SJSA1 (cell line): ENCODE results near the gene ENKD1. TPM values are rescaled to one million over a fixed set of nuclear protein-coding genes. Genes with fewer than 3 reads are reported as not detected.

Source experiments
- DNase-seq, 2 experiments: peaks; one replicate each; pipeline ENCODE4 v3.0.0-alpha.2; 2015 to 2020; ENCODE audit warnings: low spot score in 2 of 2, low read depth in 1 of 2
- H3K27ac ChIP-seq: fragments of 250-450 bp; sonication (Bioruptor Pico); 2 replicates; pipeline ENCODE4 v1.5.1; 2020; ENCODE audit warnings: mild to moderate bottlenecking, moderate library complexity
- H3K27me3 ChIP-seq: fragments of 250-450 bp; sonication (Bioruptor Pico); replicated peaks from 2 replicates; pipeline ENCODE4 v1.5.1; 2020; ENCODE audit warnings: mild to moderate bottlenecking, moderate library complexity
- H3K36me3 ChIP-seq: fragments of 250-450 bp; sonication (Bioruptor Pico); 2 replicates; pipeline ENCODE4 v1.5.1; 2020; ENCODE audit warnings: mild to moderate bottlenecking
- H3K4me1 ChIP-seq: fragments of 250-450 bp; sonication (Bioruptor Pico); replicated peaks from 2 replicates; pipeline ENCODE4 v1.6.1; 2021; ENCODE audit warnings: mild to moderate bottlenecking
- H3K4me3 ChIP-seq: fragments of 250-450 bp; sonication (Bioruptor Pico); 2 replicates; pipeline ENCODE4 v1.5.1; 2020; ENCODE audit warnings: mild to moderate bottlenecking
- H3K9me3 ChIP-seq: fragments of 250-450 bp; sonication (Bioruptor Pico); replicated peaks from 2 replicates; pipeline ENCODE4 v1.5.1; 2020; ENCODE audit warnings: mild to moderate bottlenecking
- total RNA-seq: library from RNA; depleted of rRNA; stranded (reverse); fragments of >200 nt; shearing (Covaris generic); gene quantifications from 2 replicates; pipeline ENCODE4 v1.2.3, GENCODE V29; 2014

ENKD1 gene
- total RNA-seq, 1 experiment from 2014 or later: 5.1 TPM

DNA sequence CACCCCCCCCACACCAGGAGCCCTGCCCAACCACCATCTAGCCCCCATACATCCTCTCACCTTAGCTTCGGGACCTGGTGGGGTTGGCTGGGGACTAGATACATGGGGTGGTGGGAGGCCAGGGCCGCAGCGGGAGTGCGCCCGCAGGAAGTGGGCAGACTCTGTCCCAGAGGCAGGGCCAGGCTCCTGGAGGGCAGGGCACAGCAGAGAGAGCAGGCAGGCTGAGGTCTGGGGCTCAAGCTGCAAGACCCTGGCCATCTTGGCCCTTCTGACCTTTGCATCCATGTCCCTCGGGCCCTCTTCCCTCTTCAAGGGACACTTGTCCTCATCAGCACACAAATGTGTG, 2.7 kb downstream of the ENKD1 start:
- H3K27ac ChIP-seq: no peak overlapping the region
- H3K4me1 ChIP-seq: peaks cover 42% of the 10 kb centered on the region
- DNase-seq: no peak
- H3K9me3 ChIP-seq: peaks cover 2% of the 10 kb centered on the region; the same call in 1 of the 2 replicates
- H3K4me3 ChIP-seq: no peak overlapping the region
- H3K27me3 ChIP-seq: no peaks in the 10 kb centered on the region
- H3K36me3 ChIP-seq: peaks cover 11% of the 10 kb centered on the region

DNA sequence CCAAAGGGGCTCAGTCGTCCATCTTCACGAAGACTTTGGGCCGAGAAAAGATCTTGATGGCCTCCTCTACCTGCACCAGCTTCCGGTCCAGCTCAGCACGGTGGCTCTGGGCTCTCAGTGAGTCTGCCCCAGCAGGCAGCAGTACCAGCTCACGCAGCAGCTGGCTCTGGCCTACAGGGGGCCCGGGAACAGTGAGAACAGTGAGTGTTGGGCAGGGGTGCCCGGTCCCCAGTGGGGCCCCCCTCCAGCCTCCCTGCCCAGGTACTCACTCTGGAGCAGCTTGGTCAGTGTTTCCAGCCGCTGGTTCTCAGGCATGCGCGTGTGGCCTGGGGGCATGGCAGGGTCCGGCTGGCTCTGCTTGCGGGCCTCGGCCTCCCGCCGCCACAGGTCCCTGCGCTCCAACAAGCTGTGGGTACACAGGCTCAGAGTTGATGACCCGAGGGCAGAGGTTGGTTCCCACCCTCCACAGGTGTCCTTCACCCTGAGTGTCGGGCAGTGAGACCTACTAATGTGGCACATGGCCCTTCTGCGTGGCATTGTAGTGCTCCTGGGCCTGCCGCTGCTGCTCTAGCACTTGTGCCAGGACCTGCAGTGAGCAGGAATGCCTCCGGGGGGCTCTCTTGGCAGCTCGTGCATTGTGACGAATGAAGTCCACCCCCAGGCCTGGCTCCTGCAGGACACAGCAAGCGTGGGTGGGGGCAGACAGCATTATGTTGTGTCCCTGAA, 3.2 kb downstream of the ENKD1 start:
- H3K4me3 ChIP-seq: no peak overlapping the region
- H3K36me3 ChIP-seq: peaks cover 17% of the 10 kb centered on the region
- no peak for DNase-seq
- H3K27me3 ChIP-seq: no peaks in the 10 kb centered on the region
- H3K9me3 ChIP-seq: peaks cover 2% of the 10 kb centered on the region; the same call in 1 of the 2 replicates
- peaks cover 46% of the 10 kb centered on the region for H3K4me1 ChIP-seq
- H3K27ac ChIP-seq: no peak overlapping the region

GRCh38 chr16:67662653-67663010, 3.9 kb downstream of the ENKD1 start:
- peaks cover 2% of the 10 kb centered on the region; the same call in 1 of the 2 replicates for H3K9me3 ChIP-seq
- H3K4me1 ChIP-seq: peaks cover 40% of the 10 kb centered on the region
- no peaks in the 10 kb centered on the region for H3K27me3 ChIP-seq
- H3K27ac ChIP-seq: no peak overlapping the region
- no peak for DNase-seq
- no peak overlapping the region for H3K4me3 ChIP-seq
- peaks cover 22% of the 10 kb centered on the region for H3K36me3 ChIP-seq

DNA sequence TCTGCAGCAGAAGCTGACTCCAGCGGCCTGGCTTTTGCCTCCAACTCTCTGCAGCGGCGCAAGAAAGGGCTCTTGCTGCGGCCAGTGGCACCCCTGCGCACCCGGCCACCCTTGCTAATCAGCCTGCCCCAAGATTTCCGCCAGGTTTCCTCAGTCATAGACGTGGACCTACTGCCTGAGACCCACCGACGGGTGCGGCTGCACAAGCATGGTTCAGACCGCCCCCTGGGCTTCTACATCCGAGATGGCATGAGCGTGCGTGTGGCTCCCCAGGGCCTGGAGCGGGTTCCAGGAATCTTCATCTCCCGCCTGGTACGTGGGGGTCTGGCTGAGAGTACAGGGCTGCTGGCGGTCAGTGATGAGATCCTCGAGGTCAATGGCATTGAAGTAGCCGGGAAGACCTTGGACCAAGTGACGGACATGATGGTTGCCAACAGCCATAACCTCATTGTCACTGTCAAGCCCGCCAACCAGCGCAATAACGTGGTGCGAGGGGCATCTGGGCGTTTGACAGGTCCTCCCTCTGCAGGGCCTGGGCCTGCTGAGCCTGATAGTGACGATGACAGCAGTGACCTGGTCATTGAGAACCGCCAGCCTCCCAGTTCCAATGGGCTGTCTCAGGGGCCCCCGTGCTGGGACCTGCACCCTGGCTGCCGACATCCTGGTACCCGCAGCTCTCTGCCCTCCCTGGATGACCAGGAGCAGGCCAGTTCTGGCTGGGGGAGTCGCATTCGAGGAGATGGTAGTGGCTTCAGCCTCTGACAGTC, 4.5 kb downstream of the ENKD1 start:
- H3K4me1 ChIP-seq: peaks cover 35% of the 10 kb centered on the region
- no peak overlapping the region for H3K4me3 ChIP-seq
- DNase-seq: no peak
- peaks cover 2% of the 10 kb centered on the region; the same call in 1 of the 2 replicates for H3K9me3 ChIP-seq
- H3K27me3 ChIP-seq: no peaks in the 10 kb centered on the region
- H3K36me3 ChIP-seq: peaks cover 28% of the 10 kb centered on the region
- H3K27ac ChIP-seq: no peak overlapping the region

DNA sequence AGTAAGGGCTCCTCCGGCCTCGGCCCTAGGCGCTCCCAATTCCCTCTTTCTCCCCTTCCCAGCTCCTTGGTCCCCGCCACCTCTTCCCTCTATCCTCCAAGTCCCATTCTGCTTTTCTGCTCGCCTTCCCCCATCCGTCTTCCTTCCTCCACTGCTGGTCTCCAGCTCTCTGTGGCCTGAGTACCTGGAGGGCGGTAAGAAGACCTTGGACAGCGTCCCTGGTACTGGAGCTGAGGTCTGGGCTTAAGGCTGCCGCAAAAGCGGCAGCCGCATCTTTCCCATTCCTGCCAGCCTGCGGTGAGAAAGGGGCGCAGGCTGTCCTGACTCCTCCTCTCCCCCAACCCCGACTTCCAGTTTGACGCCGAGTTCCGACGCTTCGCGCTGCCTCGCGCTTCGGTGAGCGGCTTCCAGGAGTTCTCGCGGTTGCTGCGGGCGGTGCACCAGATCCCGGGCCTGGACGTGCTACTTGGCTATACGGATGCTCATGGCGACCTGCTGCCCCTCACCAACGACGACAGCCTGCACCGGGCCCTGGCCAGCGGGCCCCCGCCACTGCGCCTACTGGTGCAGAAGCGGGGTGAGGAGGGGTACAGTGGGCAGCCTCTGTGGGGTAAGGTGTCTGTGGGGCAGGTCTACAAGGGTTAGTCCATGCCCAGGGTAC, 5.3 kb downstream of the ENKD1 start:
- Histone ChIP-seq H3K4me3 (peak overlapping the region; percentile 77), H3K27ac (no peak overlapping the region), H3K27me3 (no peaks in the 10 kb centered on the region), H3K4me1 (peaks cover 29% of the 10 kb centered on the region), H3K36me3 (peaks cover 34% of the 10 kb centered on the region), H3K9me3 (peaks cover 2% of the 10 kb centered on the region; the same call in 1 of the 2 replicates)
- no peak for DNase-seq

GRCh38 chr16:67660564-67661028, 6.0 kb downstream of the ENKD1 start, which contains the start of gene PARD6A:
PARD6A (plus strand) TSS chr16:67660960; CDS start chr16:67661039, 79 bp downstream.
- H3K27me3 ChIP-seq: no peaks in the 10 kb centered on the region
- peak; percentile 92 to 97 for DNase-seq

GRCh38 chr16:67659675-67660563, 6.6 kb downstream of the ENKD1 start, which contains the start of gene ACD:
ACD (minus strand) TSS chr16:67660260; CDS start chr16:67660220, 40 bp downstream.
- DNase-seq: peak; percentile 90 to 98
- peak within 1 kb of the TSS; percentile 77 for H3K4me3 ChIP-seq
- H3K4me1 ChIP-seq: peaks cover 28% of the 10 kb centered on the region
- H3K27me3 ChIP-seq: no peaks in the 10 kb centered on the region
- peak within 1 kb of the TSS; percentile 31 for H3K27ac ChIP-seq
- H3K36me3 ChIP-seq: peaks cover 46% of the 10 kb centered on the region
- H3K9me3 ChIP-seq: no peaks in the 10 kb centered on the region; the same call in 1 of the 2 replicates

More at GRCh38 chr16:67660564-67661028, 6.0 kb downstream of the ENKD1 start, which contains the start of gene PARD6A:
- Histone ChIP-seq H3K4me1 (peaks cover 23% of the 10 kb centered on the region), H3K4me3 (peak within 1 kb of the TSS; percentile 77), H3K9me3 (peaks cover under 1% of the 10 kb centered on the region; the same call in 1 of the 2 replicates), H3K27ac (peak within 1 kb of the TSS; percentile 31), H3K36me3 (peaks cover 41% of the 10 kb centered on the region)

- DNase-seq: no peak
- Histone ChIP-seq H3K27me3 (no peaks in the 10 kb centered on the region), H3K36me3 (peaks cover 55% of the 10 kb centered on the region), H3K9me3 (no peaks in the 10 kb centered on the region; the same call in 1 of the 2 replicates), H3K4me1 (peaks cover 36% of the 10 kb centered on the region), H3K4me3 (peak overlapping the region; percentile 77), H3K27ac (no peak overlapping the region)
These were observed 7.5 kb downstream of the ENKD1 start for GRCh38 chr16:67658849-67659674.

- peaks cover 46% of the 10 kb centered on the region for H3K4me1 ChIP-seq
These were observed 8.6 kb downstream of the ENKD1 start for GRCh38 chr16:67657751-67658518.

GRCh38 chr16:67657017-67657608, 9.4 kb downstream of the ENKD1 start:
- Histone ChIP-seq H3K4me1 (peaks cover 52% of the 10 kb centered on the region), H3K27me3 (peaks cover 5% of the 10 kb centered on the region), H3K27ac (no peak overlapping the region), H3K9me3 (no peaks in the 10 kb centered on the region; the same call in none of the 2 replicates), H3K36me3 (peaks cover 58% of the 10 kb centered on the region), H3K4me3 (no peak overlapping the region)
- DNase-seq: no peak

More at GRCh38 chr16:67657751-67658518, 8.6 kb downstream of the ENKD1 start:
- H3K27ac ChIP-seq: no peak overlapping the region
- H3K9me3 ChIP-seq: no peaks in the 10 kb centered on the region; the same call in none of the 2 replicates
- H3K36me3 ChIP-seq: peaks cover 58% of the 10 kb centered on the region
- no peaks in the 10 kb centered on the region for H3K27me3 ChIP-seq
- no peak for DNase-seq
- no peak overlapping the region for H3K4me3 ChIP-seq

- no peak for DNase-seq
- H3K36me3 ChIP-seq: peaks cover 58% of the 10 kb centered on the region
- peaks cover 11% of the 10 kb centered on the region for H3K27me3 ChIP-seq
- no peaks in the 10 kb centered on the region; the same call in none of the 2 replicates for H3K9me3 ChIP-seq
- H3K4me1 ChIP-seq: peaks cover 52% of the 10 kb centered on the region
- no peak overlapping the region for H3K4me3 ChIP-seq
- no peak overlapping the region for H3K27ac ChIP-seq
These were observed 10.1 kb downstream of the ENKD1 start for GRCh38 chr16:67656344-67657016.
